Panc1 (cell line): Measurements from ENCODE around the gene ARHGAP12.

Experiments
- POLR2AphosphoS5 ChIP-seq: IDR thresholded peaks from 2 replicates; pipeline ENCODE4 v1.6.1; 2012; ENCODE audit warnings: mild to moderate bottlenecking, low read depth, low read length, moderate library complexity
- SIN3A ChIP-seq: IDR thresholded peaks from 2 replicates; pipeline ENCODE4 v1.6.1; 2012; ENCODE audit warnings: low read depth, mild to moderate bottlenecking, low read length, moderate library complexity, borderline replicate concordance; ENCODE audit not compliant: insufficient read depth
- TF ChIP-seq, protein P1 (sequence below): fragments of 450-650 bp; IDR thresholded peaks from 2 replicates; pipeline ENCODE4 v1.5.1; 2017; ENCODE audit warnings: mild to moderate bottlenecking
- TF ChIP-seq, protein P2 (sequence below), 2 experiments: IDR thresholded peaks; 2 replicates each; pipeline ENCODE4 v1.6.1; 2011 to 2012; ENCODE audit warnings: low read depth in 2 of 2, control low read depth in 1 of 2, low read length in 1 of 2, mild to moderate bottlenecking in 1 of 2, moderate library complexity in 1 of 2; ENCODE audit not compliant: insufficient read depth in 1 of 2

DNA sequence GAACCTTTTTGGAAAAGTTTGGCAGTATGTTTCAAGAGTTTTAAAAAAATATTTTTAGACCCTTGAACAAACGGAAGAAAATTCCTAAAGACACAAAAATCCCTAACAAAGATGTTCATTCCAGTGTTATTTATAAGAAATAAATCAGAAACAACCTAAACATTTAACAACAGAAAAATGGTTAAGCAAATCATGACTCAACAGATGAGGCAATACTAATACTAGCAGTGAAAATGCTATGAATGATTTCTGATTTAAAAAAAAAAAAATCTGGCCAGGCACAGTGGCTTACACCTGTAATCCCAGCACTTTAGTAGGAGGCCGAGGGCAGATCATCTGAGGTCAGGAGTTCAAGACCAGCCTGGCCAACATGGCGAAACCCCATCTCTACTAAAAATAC lies 61.0 kb downstream of the ARHGAP12 start:
- no peak for TF ChIP-seq POLR2AphosphoS5
- TF ChIP-seq, protein P1, sequence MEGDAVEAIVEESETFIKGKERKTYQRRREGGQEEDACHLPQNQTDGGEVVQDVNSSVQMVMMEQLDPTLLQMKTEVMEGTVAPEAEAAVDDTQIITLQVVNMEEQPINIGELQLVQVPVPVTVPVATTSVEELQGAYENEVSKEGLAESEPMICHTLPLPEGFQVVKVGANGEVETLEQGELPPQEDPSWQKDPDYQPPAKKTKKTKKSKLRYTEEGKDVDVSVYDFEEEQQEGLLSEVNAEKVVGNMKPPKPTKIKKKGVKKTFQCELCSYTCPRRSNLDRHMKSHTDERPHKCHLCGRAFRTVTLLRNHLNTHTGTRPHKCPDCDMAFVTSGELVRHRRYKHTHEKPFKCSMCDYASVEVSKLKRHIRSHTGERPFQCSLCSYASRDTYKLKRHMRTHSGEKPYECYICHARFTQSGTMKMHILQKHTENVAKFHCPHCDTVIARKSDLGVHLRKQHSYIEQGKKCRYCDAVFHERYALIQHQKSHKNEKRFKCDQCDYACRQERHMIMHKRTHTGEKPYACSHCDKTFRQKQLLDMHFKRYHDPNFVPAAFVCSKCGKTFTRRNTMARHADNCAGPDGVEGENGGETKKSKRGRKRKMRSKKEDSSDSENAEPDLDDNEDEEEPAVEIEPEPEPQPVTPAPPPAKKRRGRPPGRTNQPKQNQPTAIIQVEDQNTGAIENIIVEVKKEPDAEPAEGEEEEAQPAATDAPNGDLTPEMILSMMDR, result no peak
- TF ChIP-seq, protein P2, sequence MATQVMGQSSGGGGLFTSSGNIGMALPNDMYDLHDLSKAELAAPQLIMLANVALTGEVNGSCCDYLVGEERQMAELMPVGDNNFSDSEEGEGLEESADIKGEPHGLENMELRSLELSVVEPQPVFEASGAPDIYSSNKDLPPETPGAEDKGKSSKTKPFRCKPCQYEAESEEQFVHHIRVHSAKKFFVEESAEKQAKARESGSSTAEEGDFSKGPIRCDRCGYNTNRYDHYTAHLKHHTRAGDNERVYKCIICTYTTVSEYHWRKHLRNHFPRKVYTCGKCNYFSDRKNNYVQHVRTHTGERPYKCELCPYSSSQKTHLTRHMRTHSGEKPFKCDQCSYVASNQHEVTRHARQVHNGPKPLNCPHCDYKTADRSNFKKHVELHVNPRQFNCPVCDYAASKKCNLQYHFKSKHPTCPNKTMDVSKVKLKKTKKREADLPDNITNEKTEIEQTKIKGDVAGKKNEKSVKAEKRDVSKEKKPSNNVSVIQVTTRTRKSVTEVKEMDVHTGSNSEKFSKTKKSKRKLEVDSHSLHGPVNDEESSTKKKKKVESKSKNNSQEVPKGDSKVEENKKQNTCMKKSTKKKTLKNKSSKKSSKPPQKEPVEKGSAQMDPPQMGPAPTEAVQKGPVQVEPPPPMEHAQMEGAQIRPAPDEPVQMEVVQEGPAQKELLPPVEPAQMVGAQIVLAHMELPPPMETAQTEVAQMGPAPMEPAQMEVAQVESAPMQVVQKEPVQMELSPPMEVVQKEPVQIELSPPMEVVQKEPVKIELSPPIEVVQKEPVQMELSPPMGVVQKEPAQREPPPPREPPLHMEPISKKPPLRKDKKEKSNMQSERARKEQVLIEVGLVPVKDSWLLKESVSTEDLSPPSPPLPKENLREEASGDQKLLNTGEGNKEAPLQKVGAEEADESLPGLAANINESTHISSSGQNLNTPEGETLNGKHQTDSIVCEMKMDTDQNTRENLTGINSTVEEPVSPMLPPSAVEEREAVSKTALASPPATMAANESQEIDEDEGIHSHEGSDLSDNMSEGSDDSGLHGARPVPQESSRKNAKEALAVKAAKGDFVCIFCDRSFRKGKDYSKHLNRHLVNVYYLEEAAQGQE (IDR thresholded peaks at IDR 0.05; ENCODE audit: insufficient read depth in 1 of 2, low read depth in 2 of 2, low read length in 1 of 2), result no peak
- TF ChIP-seq SIN3A, result no peak
